GM18511 (cell line): ENCODE data around the gene MACC1.
"Not testable (repeated sequence)": the region's sequence is repeated elsewhere in the genome, so short reads cannot be mapped to it uniquely, and the experiment has no call there.

Source experiments
- ATAC-seq: cut with Tn5 transposase; IDR thresholded peaks from one replicate; pipeline ENCODE4 v1.9.1; 2021; ENCODE audit warnings: mild to moderate bottlenecking, moderate library complexity; ENCODE audit not compliant: unreplicated experiment

Gene MACC1

DNA sequence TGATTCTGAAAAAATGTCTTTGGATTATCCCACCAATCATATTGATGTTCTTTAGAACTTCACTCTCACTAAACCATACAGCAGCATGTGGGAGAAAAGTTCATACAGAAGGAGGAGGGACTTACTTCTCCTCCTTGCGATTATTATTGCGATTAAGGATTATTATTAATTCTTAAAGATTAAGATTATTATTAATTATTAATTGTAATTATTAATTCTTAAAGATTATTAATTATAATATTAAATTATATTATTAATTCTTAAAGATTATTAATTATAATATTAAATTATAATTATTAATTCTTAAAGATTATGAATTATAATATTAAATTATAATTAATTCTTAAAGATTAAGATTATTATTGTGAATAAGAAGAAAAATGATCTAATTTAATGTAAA is 80.5 kb downstream of the MACC1 start:
- ATAC-seq: no peak

DNA sequence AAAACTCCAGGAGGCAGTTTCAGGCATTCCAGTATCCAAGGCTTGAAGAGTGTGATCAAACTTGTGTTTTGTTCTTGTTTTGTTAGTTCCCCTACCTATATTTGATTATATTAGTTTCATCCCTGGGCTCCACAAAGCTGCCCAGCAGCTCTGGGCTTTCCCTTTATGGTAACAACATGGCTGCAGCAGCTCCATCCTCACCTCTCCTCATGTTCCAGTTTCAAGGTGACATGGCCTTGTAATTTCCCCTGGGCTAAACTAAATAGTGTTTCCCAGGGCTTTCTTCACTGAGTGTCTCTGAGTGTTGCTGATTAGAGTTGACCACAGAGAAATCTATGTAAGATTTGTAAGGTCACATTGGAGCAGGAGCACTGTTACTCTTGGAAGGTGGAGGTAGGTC is 83.4 kb downstream of the MACC1 start:
- ATAC-seq: no peak

DNA sequence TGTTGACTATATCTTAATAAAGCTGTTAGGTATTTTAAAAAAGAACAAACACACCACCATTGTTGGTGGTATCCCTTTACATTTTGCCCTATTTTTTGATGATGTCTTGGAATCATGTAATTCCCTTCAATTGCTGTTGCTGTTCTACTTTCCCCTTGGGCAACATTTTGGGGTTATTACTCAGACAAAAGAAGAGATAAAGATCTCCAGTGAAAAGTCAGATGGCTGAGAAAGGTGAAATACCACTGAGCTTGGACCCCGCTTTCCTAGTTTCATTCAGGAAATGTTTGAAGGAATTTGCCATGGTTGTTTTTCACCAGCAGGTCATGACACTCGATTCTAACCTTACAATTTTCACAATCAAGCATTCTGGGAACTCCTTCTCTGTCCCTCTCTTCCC is 84.6 kb downstream of the MACC1 start:
- ATAC-seq: no peak

DNA sequence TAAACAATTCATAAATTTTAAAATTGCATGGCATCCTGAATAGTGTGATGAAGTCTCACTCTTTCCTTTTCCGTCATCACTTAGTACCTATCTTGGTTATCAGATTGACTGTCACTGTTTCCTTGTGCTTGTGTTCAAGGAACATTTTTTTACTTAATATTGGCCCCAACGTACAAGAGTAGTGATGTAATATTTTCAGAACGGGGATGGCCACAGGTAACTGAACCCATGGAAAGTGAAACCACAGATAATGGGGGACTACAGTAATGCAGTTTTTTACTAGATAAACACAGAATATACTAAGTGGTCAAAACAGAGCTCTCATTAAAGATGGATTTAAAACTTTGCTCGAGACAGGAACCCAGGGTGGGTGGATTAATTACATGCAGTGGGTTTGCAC is 85.4 kb downstream of the MACC1 start:
- ATAC-seq: no peak

DNA sequence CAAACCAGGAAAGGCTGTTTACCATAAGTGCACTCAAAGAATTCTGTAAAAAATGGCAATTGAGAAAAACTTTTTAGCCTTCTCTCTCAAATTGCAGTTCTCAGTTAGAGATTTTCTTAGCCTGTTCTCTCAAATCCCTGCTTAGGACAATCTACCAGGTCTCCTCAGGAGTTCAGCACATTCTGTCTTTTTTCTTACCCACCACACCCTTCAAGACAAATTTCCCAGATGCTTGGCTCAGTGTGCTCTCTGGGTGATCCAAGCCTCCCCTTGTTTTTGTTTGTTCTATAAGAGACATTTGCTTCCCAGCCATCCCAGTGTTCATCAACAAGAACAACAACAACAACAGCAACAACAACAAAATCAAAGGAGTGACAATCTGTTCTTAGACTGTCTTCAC is 87.3 kb downstream of the MACC1 start:
- no peak for ATAC-seq

DNA sequence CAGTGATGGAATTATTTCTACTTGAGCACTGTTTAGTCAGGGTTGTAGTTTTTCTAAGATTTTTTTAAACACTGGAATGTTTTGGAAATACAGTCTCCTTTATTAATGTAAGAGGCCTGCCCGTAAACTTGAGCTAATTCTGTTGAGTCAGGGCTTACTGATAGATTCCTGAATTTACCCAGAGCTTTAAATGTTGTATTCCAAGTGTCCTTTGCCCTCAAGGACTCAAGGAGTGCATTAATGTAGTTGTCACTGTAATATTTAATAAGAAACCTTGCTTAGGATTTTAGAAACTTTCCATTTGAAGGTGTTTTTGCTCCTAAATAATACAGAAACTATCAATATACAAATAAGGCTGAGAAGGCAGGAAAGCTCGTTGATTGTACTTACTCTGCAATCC is 89.2 kb downstream of the MACC1 start:
- no peak for ATAC-seq

DNA sequence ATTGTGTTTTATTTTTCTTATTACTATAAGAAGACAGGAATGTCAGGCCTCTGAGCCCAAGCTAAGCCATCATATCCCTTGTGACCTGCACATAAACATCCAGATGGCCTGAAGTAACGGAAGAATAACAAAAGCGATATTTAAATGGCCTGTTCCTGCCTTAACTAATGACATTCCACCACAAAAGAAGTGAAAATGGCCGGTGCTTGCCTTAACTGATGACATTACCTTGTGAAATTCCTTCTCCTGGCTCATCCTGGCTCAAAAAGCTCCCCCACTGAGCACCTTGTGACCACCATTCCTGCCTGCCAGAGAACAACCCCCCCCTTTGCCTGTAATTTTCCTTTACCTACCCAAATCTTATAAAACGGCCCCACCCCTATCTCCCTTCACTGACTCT is 91.1 kb downstream of the MACC1 start:
- ATAC-seq: not testable (repeated sequence)

DNA sequence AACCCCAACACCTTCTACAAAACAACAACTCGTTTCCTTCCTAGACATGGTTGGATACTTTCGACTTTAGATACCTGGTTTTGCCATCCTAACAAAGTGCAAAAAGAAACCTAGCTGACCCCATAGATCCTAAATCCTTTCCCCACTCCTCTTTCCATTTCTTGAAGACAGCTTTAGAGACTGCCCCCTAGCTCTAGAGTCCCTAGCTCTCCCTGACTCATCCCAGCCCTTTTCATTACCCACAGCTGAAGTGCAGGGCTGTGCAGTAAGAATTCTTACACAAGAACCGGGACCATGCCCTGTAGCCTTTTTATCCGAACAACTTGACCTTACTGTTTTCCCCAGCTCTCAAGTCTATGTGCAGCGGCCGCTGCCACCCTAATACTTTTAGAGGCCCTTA is 93.1 kb downstream of the MACC1 start:
- not testable (repeated sequence) for ATAC-seq

DNA sequence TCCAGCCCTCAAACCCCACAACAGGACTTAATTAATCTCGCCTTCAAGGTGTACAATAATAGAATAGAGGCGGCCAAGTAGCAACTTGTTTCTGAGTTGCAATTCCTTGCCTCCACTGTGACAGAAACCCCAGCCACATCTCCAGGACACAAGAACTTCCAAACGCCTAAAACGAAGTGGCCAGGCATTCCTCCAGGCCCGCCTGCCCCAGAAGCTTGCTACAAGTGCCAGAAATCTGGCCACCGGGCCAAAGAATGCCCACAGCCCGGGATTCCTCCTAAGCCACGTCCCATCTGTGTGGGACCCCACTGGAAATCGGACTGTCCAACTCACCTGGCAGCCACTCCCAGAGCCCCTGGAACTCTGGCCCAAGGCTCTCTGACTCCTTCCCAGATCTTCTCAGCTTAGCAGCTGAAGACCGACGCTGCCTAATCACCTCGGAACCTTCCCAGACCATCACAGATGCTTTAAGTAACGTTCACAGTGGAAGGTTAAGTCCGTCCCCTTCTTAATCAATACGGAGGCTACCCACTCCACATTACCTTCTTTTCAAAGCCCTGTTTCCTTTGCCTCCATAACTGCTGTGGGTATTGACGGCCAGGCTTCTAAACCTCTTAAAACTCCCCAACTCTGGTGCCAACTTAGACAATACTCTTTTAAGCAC is 94.4 kb downstream of the MACC1 start:
- not testable (repeated sequence) for ATAC-seq

DNA sequence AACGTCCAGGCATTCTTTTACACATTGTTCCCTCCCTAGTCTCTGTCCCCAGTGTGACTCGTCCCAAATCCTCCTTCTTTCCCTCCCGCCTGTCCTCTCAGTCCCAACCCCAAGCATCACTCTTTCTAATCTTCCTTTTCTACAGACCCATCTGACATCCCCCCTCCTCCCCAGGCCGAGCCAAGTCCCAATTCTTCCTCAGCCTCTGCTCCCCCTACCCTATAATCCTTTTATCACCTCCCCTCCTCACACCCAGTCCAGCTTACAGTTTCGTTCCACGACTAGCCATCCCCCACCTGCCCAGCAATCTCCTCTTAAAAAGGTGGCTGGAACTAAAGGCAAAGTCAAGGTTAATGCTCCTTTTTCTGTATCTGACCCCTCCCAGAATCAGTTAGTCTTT is 95.1 kb downstream of the MACC1 start:
- no peak for ATAC-seq

DNA sequence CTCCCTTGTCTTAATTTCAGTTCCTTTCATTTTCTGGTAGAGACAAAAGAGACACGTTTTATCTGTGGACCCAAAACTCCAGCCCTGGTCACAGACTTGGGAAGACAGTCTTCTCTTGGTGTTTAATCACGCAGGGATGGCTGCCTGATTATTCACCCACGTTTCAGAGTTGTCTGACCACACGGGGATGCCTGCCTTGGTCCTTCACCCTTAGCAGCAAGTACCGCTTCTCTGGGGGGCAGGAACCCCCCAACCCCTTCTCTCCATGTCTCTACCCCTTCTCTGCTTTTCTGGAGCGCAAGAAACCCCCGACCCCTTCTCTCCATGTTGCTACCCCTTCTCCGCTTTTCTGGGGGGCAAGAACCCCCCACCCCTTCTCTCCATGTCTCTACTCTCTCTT is 95.8 kb downstream of the MACC1 start:
- no peak for ATAC-seq

DNA sequence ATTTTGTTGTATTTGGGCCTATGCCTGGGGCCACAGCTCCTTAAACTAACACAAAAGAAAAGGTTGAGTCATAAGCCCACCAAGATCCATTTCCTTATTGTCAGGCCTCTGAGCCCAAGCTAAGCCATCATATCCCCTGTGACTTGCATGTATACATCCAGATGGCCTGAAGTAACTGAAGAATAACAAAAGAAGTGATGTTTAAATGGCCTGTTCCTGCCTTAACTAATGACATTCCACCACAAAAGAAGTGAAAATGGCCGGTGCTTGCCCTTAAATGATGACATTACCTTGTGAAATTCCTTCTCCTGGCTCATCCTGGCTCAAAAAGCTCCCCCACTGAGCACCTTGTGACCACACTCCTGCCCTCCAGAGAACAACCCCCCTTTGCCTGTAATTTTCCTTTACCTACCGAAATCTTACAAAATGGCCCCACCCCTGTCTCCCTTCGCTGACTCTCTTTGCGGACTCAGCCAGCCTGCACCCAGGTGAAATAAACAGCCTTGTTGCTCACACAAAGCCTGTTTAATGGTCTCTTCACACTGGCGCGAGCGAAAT is 96.5 kb downstream of the MACC1 start:
- not testable (repeated sequence) for ATAC-seq

DNA sequence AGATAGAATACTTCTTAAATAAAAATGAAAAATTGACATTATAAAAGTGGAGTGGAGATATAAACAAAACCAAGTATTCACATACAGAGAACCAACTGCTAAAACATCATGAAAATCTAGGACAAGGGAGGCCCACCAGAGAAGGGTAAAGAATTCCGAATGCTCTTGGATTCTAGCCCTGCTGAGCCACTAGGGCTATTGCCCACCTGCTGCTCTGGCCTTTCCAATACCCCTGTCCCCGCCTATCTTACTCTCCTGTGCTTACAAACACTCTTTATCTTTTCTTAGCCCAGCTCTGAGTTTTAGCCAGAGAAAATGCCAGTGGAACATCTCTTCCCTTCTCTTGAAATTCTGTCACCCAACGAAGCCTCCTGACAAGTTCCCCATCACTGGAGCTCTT is 100.3 kb downstream of the MACC1 start:
- ATAC-seq: no peak

DNA sequence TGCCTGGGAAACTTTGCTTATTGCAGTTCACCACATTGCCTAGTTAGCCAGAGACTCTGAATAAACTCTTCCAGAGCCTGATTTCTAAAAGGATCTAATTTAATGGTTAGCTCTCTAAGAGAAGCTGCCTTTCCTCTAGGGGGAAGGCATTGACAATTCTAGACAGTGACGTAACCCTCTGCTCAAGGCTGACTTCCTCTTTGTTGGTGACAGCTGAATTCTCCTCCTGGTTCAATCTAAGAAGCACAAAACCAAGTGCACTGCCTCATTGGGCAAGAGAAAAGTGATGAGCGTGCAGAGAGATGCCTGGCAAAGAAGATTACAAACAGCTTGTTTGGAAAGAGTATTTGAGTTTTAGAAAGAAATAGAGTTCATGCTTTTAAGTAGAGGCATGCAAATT is 102.7 kb downstream of the MACC1 start:
- ATAC-seq: peak; percentile 88

DNA sequence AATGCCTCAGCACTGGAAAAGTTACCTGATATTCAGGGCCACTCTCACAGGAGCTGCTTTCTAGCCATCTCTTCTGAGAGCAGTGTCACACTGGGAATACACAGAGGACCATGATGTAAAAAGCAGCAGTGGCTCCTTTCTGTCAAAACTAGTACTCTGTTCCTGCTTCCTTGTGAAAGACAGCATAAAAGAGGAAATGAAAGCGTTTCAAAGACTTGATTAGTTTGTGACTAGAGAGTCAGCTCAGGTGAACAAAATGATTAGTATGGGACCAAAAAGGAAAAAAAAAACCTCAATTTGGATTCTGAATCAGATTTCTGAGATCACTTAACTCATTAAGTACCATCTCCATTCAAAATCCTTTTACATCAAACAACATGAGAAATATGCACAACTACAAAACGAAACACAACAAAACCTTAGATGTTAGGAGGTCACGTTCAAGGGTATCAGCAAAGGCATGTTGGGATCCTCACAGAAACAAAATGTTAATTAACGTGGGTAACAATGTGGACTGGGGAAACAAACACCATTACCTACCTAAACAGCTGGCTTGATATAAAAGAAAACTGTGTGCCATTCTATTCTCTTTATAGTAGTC is 103.7 kb downstream of the MACC1 start:
- ATAC-seq: peak; percentile 85

DNA sequence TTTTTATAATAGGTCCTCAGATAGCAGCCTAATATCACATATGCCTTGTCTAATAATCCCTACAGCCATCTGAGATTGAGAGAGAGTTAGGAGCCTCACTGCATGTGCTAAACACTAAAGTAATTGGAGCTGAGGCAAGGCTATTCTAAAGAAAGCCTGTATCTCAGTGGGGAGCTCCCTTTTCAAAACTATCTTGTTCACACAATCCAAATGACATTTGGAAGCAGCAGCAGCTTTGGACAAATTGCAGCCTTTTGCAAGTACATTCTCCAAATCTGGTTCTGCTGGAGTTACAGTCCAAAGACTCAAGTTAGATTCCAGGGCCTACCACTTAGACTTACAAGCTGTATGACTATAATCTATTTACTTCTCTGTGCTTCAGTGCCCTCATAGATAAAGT is 104.5 kb downstream of the MACC1 start:
- ATAC-seq: no peak

DNA sequence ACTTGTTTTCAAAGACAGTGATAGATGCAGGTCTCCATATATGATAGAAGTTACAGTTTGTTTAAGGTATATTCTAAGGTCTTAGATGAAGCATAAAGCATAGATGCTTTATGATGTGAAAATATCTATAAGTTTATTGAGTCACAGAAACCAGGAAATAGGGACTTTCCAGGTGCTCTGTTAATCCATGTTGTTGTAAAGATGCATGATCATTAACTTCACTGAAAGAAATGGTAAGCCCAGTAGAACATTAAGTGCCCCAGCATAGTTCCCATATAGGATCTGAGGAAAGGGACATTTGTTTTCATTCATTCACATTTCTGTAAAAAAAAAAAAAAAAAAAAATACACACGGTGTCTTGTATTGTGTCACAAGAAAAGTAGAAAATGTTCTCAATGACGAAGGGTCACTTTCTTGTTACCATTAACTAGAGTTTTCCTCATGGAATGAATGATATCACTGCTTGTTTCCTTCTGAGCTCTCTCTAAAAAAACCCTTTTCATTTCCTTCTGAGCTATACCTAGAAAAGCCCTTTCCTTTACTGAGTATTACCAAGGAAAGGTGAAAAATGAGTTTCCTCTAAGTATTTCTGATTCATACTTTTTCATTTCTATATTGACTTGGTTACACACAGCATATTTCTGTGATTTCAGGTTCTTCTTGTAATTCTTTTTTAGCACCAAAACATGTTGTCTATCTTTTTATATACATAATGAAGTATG is 105.2 kb downstream of the MACC1 start:
- no peak for ATAC-seq

DNA sequence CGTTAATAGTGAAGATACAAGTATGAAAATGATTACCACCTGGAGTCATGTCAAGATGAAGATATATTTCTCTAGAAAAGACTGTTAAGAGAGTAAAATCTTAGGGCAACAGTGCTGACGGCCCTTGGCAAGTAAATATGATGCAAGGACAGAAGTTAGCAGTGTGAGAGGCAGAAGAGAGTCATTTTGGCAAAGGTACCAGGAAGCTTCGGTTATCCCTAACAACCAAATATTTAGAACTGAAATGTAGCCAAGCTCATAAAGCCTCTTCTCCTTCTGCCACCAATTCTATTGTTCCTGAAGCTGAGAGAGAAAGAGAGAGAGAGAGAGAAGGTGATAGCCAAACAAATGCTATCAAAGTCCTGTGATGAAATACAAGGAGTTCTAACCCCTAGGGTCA is 109.6 kb downstream of the MACC1 start:
- ATAC-seq: no peak

DNA sequence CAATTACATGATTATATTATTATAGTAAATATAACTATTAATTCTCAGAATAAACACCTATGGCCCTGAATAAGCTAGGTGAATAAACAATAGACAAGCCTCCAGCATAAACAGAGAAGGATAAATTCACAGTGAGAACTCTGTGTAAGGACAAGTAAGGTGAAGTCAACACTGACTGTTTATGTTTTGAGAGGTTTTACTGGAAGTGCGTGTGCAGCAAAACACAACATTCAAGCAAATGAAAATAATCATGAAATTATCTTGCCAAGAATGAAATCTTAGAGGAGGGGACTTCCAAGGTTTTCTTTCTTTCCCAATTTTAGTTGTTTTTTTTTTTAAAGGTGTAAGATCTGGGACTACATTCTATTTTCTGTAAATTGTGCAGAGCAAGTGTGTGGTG is 112.5 kb downstream of the MACC1 start:
- no peak for ATAC-seq

DNA sequence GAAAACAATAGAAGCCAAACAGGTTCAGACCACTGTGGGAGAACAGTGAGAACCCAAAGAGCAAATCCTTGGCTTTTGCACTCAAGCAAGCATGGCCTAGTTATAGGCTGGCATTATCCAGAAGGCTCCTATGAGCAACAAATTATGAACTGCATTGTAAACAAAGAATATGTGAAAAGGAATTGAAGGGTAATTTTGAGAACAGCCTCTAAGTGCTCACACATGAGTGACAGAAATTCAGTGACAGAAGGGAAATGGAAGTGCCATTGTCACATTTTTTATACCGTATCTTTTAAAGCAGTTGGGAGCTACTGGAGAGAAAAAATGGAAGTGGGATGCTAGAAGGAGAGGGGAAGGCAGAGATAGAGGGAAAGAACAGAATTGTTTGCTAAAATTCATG is 114.2 kb downstream of the MACC1 start:
- no peak for ATAC-seq

DNA sequence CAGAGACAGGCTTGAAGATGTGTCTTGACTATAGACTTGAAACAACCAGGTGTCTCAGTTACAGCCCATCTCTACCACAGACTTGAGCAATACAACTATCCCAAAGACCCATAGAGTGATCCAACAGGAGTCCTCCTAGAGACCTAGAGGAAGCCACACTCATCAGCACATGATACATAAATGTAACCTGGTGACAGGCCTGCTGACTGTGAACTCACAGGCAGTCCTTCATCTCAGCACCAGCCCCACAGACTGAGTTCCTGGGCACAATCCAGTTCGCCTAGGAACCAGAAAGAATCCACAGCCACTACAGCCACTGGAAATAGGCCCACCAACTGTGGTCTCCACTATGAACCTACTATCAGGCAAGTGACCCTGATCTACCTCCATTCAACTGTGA is 121.3 kb downstream of the MACC1 start:
- ATAC-seq: no peak

DNA sequence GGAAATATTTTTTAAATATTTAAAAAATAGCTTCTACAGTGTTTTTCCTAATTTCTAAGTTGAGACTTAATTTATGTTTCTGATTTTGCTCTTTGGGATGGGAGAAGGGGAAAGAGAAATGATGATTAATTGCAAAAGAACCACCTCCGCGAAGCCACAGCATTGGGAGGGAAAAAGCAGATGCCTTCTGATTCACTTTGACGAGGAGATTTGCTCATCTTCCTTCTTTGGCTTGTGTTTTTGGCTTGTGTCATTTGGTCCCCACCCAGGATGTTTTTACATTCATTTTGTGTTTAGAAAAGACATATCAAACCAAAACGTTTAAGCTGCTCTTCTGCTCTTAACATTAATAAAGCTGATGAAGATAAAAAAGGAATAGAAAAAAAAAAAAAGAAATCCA is 121.7 kb downstream of the MACC1 start:
- no peak for ATAC-seq
